IPS-18a (cell line): ENCODE data around the gene PLXND1.

Experiments
- H3K27ac ChIP-seq: one replicate; pipeline ENCODE4 v1.5.1; 2013; ENCODE audit warnings: low read length
- H3K27me3 ChIP-seq: one replicate; pipeline ENCODE4 v1.6.1; 2013; ENCODE audit warnings: mild to moderate bottlenecking, low read length; ENCODE audit not compliant: control insufficient read depth, insufficient read depth
- H3K36me3 ChIP-seq: one replicate; pipeline ENCODE4 v1.6.1; 2013; ENCODE audit warnings: low read depth, low read length; ENCODE audit not compliant: control insufficient read depth
- H3K4me1 ChIP-seq: one replicate; pipeline ENCODE4 v1.6.1; 2013; ENCODE audit warnings: low read depth, low read length; ENCODE audit not compliant: control insufficient read depth
- H3K4me3 ChIP-seq: one replicate; pipeline ENCODE4 v1.5.1; 2013; ENCODE audit warnings: low read length
- H3K9ac ChIP-seq: one replicate; pipeline ENCODE4 v1.6.1; 2013; ENCODE audit warnings: mild to moderate bottlenecking, low read length, moderate library complexity
- H3K9me3 ChIP-seq: one replicate; pipeline ENCODE4 v1.6.1; 2013; ENCODE audit warnings: low read depth, low read length; ENCODE audit not compliant: control insufficient read depth

The PLXND1 gene

DNA sequence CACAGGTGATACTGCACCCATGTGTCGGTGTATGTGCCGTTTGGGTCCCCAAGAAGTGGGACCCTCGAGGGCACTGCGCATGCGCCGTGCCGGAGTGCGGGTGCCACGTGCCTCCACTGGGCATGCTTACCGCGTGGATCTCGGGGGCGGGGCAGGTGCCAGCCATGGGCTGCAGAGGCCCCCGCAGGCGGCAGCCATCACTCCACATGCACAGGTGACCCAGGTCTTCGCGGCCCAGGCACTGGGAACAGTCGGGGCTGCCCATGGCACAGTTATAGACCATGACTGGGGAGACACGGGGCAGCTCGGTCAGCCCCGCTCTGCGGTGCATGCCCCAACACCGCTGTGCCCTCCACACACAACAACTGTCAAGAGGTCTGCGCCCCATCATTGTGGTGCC is 32.3 kb downstream of the PLXND1 start:
- H3K9me3 ChIP-seq, result no peaks in the 10 kb centered on the region
- H3K27ac ChIP-seq, result no peak overlapping the region
- H3K36me3 ChIP-seq, result no peaks in the 10 kb centered on the region
- H3K4me1 ChIP-seq, result peaks cover 4% of the 10 kb centered on the region
- no peaks in the 10 kb centered on the region for H3K27me3 ChIP-seq
- no peak overlapping the region for H3K9ac ChIP-seq
- H3K4me3 ChIP-seq, result no peak overlapping the region

GRCh38 chr3:129573493-129573892 is 33.0 kb downstream of the PLXND1 start:
- H3K36me3 ChIP-seq, result no peaks in the 10 kb centered on the region
- H3K27me3 ChIP-seq, result no peaks in the 10 kb centered on the region
- no peak overlapping the region for H3K4me3 ChIP-seq
- no peaks in the 10 kb centered on the region for H3K9me3 ChIP-seq
- H3K4me1 ChIP-seq, result peaks cover 4% of the 10 kb centered on the region
- no peak overlapping the region for H3K27ac ChIP-seq
- no peak overlapping the region for H3K9ac ChIP-seq

DNA sequence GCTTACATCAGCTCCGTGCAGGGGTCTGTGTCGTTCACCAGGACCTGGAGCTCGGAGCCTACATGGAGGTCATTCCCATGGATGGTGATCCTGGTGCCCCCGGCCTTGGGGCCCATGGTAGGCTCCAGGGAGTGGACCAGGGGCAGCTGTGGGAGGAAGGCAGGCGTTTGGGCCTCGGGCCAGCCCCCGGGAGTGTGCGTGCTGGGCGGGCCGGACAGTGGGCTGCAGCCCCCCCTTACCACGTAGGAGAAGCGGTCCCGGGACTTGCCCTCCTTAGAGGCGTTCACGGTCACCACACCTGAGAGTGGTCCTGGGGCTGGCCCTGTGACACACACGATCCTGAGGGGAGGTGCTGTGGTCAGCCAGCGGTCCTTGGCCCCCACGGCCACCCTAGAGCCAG is 33.9 kb downstream of the PLXND1 start:
- H3K4me1 ChIP-seq, result peaks cover 4% of the 10 kb centered on the region
- no peak overlapping the region for H3K4me3 ChIP-seq
- H3K27me3 ChIP-seq, result no peaks in the 10 kb centered on the region
- H3K27ac ChIP-seq, result no peak overlapping the region
- H3K9ac ChIP-seq, result no peak overlapping the region
- no peaks in the 10 kb centered on the region for H3K9me3 ChIP-seq
- H3K36me3 ChIP-seq, result no peaks in the 10 kb centered on the region

GRCh38 chr3:129571605-129572547 is 34.6 kb downstream of the PLXND1 start:
- Histone ChIP-seq H3K4me1 (peaks cover 4% of the 10 kb centered on the region), H3K36me3 (no peaks in the 10 kb centered on the region), H3K9ac (no peak overlapping the region)

GRCh38 chr3:129569856-129570255 is 36.6 kb downstream of the PLXND1 start:
- Histone ChIP-seq H3K27ac (no peak overlapping the region), H3K36me3 (no peaks in the 10 kb centered on the region), H3K4me3 (no peak overlapping the region), H3K27me3 (no peaks in the 10 kb centered on the region), H3K9me3 (no peaks in the 10 kb centered on the region), H3K4me1 (no peaks in the 10 kb centered on the region), H3K9ac (no peak overlapping the region)

More at GRCh38 chr3:129571605-129572547, 34.6 kb downstream of the PLXND1 start:
- Histone ChIP-seq H3K27ac (no peak overlapping the region), H3K9me3 (no peaks in the 10 kb centered on the region), H3K27me3 (no peaks in the 10 kb centered on the region), H3K4me3 (no peak overlapping the region)

GRCh38 chr3:129567939-129568338 is 38.5 kb downstream of the PLXND1 start:
- Histone ChIP-seq H3K4me3 (no peak overlapping the region), H3K9ac (no peak overlapping the region), H3K36me3 (no peaks in the 10 kb centered on the region), H3K27ac (no peak overlapping the region), H3K27me3 (no peaks in the 10 kb centered on the region), H3K4me1 (no peaks in the 10 kb centered on the region), H3K9me3 (no peaks in the 10 kb centered on the region)

DNA sequence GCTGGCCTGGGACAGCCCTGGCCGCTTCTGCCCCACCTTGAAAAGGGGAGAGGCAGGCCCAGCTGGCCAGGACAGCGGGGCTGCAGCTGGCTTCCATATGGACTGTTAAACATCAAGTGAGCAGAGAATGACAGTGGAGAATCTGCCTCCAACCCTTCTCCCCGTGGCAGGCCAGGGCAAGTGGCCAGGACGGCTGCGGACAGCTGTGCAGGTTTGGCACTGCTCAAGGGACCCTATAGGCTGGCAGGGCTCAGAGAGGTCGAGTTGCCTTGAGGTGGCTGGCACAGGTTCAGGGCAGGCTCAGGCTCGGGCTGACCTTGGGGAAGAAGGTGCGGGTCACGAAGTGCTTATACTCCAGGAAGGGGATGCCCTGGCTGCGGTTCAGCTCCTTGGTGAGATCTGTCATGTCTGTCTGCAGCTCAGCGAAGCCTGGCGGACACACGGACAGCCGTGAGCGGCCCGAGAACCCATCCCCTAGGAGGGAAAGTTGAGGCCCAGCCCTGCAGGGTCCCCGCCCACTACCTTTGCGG is 39.2 kb downstream of the PLXND1 start:
- no peak overlapping the region for H3K4me3 ChIP-seq
- no peaks in the 10 kb centered on the region for H3K4me1 ChIP-seq
- H3K27me3 ChIP-seq, result no peaks in the 10 kb centered on the region
- no peak overlapping the region for H3K9ac ChIP-seq
- H3K9me3 ChIP-seq, result no peaks in the 10 kb centered on the region
- no peak overlapping the region for H3K27ac ChIP-seq
- no peaks in the 10 kb centered on the region for H3K36me3 ChIP-seq

DNA sequence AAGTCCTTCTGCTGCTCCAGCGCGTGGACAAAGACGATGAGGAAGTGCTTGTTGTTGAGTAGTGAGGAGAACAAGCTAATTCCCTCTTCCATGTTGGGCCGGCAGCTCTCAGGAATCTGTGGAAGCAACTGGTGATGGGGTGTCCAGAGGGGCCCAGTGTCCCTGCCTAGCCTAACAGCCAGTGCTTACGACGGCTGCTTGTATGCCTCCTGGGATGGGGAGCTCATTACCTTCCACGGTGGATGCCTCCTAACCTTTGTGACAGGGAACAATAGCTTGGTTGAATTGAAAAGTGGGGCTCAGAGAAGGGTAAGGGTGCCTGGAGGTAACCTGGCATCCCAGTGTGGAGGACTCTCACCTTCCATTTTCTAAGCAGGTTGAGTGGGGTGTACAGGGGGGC is 40.6 kb downstream of the PLXND1 start:
- Histone ChIP-seq H3K4me1 (no peaks in the 10 kb centered on the region), H3K9ac (no peak overlapping the region), H3K9me3 (no peaks in the 10 kb centered on the region), H3K27me3 (no peaks in the 10 kb centered on the region), H3K27ac (no peak overlapping the region), H3K36me3 (no peaks in the 10 kb centered on the region), H3K4me3 (no peak overlapping the region)

DNA sequence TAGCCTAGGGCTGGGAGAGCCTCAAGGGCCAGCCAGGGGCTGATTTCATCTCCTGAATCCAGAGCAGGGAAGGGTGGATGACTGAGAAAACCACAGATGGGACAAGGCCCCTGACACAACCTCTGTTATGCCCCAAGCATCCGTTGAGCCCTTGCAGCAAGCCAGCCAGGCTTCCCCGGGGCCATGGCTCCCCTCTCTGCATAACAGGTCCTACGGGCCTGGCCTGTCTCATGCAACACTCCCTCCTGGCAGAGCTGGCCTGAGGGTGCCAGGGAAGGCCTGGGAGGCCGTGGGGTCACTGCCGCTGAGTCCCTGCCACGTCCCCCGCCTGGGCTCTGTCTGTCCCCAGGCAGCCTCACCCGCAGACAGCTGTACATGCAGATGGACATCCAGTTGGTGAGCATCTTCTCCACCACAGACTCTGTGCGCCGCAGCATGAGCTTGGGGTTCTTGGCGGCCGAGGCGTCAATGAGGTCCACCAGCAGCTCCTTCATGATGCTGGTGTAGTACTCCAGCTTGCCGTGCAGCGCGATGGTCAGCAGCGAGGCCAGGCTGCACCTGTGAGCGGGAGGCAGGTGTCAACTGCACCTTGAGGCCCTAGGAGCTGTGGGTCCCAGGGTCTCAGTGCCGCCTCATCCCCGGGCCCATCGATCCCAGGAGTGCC is 41.4 kb downstream of the PLXND1 start:
- Histone ChIP-seq H3K9ac (no peak overlapping the region), H3K9me3 (no peaks in the 10 kb centered on the region), H3K4me1 (peaks cover 4% of the 10 kb centered on the region), H3K36me3 (no peaks in the 10 kb centered on the region), H3K27ac (no peak overlapping the region), H3K4me3 (no peak overlapping the region), H3K27me3 (no peaks in the 10 kb centered on the region)

DNA sequence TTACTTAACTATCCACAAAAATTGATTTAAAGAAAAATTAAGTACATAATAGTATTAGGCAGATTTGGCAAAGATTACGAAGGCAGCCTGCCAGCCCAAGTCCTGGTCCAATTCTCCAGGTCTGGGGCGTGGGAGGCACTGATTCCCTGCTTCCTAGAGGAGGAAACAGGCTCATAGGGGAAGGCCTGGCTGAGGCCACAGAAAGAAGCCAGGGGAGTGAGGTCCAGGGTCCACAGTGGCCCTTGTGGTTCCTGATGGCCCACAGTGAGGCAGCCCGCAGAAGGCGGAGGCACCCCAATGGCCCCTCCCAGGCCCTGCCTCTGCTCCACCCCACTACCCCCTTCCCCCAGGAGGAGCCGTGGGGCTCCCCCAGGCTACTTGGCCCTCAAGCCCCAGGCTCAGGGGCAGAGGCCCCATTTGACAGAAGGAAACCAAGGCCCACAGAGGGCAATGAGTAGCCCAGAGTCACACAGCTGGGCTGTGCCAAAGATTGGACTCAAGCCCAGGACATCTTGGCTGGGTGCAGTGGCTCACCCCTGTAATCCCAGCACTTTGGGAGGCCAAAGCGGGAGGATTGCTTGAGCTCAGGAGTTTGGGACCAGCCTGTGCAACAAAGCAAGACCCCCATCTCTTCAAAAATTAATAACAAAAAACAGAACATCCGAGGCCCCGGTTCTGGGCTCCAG is 42.5 kb downstream of the PLXND1 start:
- no peak overlapping the region for H3K27ac ChIP-seq
- peaks cover 4% of the 10 kb centered on the region for H3K4me1 ChIP-seq
- no peaks in the 10 kb centered on the region for H3K36me3 ChIP-seq
- H3K27me3 ChIP-seq, result no peaks in the 10 kb centered on the region
- no peaks in the 10 kb centered on the region for H3K9me3 ChIP-seq
- H3K4me3 ChIP-seq, result no peak overlapping the region
- H3K9ac ChIP-seq, result no peak overlapping the region

GRCh38 chr3:129563332-129563731 is 43.1 kb downstream of the PLXND1 start:
- Histone ChIP-seq H3K9ac (no peak overlapping the region), H3K4me1 (peaks cover 7% of the 10 kb centered on the region), H3K9me3 (no peaks in the 10 kb centered on the region), H3K27me3 (no peaks in the 10 kb centered on the region), H3K4me3 (no peak overlapping the region), H3K36me3 (no peaks in the 10 kb centered on the region), H3K27ac (no peak overlapping the region)
